Esophagus squamous epithelium (tissue), 4 donors: ENCODE data around the gene IFT122.

Source experiments
- CTCF ChIP-seq, 6 experiments: fragments of 450-650 bp in 4 of 6; fragments of 200-600 bp in 2 of 6; sonication (generic) in 2 of 6; IDR thresholded peaks; one replicate each; pipeline ENCODE4 v1.5.1; 2016 to 2019; ENCODE audit warnings: antibody characterized with exemption in 6 of 6, mild to moderate bottlenecking in 4 of 6, moderate library complexity in 4 of 6
- POLR2A ChIP-seq, 4 donors: fragments of 450-650 bp; IDR thresholded peaks; one replicate each; pipeline ENCODE4 v1.6.1; 2017; ENCODE audit warnings: antibody characterized with exemption in 4 of 4, mild to moderate bottlenecking in 4 of 4, moderate library complexity in 3 of 4

- no peak for TF ChIP-seq CTCF (IDR thresholded peaks at IDR 0.05)
- no peak for TF ChIP-seq POLR2A (IDR thresholded peaks at IDR 0.05)
Measured at GRCh38 chr3:129548104-129548965, 108.3 kb downstream of the IFT122 start.
